ENCODE measurements around the gene HGD. TPM values are rescaled to one million over a fixed set of nuclear protein-coding genes. Genes with fewer than 3 reads are reported as not detected.
"Not testable (repeated sequence)": the region's sequence is repeated elsewhere in the genome, so short reads cannot be mapped to it uniquely, and the experiment has no call there.

Gene HGD
- total RNA-seq, 1 donor from 2014 or later: under 0.01 TPM

DNA sequence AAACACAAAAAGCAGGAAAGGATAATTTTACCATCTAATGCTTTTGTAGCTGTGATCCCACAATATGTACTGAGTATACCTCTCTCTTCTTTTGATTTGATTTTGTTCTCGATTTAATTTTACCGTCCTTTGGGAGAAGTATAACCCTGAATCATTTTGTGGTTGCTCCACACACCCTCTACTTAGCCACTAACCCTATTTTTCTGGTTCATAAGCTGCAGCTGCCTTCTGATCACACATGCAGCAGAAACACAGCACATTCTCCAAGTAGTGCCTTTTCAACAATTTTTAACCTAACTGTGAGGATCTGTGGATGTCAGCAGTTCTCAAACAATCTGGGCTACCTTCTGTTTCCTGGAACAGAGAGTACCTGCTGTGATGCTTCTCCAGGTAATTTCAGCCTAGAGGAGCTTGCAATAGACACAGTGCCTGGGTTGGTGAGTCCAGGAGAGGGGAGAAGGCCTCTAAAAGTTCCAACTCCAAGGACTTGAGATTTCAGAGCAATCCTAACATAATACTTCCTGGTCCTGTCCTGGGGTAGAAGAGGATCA lies 40.3 kb downstream of the HGD start:
- FAIRE-seq (no peak), DNase-seq (ENCODE audit: low spot score in 2 of 2) (no peak)

DNA sequence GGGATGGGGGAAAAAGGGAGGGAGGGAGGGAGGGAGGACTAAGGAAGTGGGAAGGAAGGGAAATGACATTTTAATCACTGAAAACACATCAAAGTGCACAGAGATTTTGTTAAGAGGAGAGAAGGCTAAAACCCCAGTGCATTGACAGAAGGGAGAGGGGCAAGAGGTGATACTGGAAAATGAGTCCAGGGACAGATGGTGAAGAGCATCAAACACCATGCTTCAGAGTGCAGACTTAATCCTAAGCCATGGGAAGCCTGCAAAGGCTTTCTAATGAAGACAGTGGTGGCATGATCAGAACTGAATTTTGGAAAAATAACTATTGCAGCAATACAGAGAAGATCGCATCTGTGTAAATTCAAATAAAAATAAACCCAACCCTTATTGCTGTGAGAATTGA lies 41.8 kb downstream of the HGD start:
- DNase-seq (ENCODE audit: low spot score in 2 of 2) (no peak), FAIRE-seq (no peak)

GRCh38 chr3:120638820-120639219 lies 43.2 kb downstream of the HGD start:
- not testable (repeated sequence) for FAIRE-seq; DNase-seq (ENCODE audit: low spot score in 2 of 2)

DNA sequence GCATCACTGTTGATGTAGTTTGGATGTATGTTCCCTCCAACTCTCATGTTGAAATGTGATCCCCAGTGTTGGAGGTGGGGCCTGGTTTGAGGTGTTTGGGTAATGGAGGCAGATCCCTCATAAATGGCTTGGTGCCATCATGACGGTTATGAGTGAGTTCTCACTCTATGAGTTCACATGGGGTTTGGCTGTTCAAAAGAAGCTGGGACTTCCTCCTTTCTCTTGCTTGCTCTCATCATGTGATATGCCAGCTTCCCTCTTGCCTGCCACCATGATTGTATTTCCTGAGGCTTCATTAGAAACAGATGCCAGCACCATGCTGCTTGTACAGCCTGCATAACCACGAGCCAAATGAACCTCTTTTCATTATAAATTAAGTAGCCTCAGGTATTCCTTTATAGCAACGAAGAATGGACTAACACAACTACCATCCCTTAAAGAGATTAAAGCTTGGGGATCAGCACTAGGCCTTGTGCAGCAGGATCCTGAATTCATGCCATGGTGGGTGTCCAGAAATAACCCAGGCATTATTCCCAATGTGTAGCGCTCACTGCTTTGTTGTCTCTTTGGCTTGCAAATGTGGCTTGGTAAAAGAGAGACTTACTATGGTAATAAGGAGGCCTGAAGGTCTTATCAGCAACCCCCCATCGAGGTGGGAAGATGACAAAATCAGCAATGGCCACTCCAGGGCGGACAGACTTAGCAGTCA lies 44.0 kb downstream of the HGD start:
- FAIRE-seq (no peak), DNase-seq (ENCODE audit: low spot score in 2 of 2) (no peak)

DNA sequence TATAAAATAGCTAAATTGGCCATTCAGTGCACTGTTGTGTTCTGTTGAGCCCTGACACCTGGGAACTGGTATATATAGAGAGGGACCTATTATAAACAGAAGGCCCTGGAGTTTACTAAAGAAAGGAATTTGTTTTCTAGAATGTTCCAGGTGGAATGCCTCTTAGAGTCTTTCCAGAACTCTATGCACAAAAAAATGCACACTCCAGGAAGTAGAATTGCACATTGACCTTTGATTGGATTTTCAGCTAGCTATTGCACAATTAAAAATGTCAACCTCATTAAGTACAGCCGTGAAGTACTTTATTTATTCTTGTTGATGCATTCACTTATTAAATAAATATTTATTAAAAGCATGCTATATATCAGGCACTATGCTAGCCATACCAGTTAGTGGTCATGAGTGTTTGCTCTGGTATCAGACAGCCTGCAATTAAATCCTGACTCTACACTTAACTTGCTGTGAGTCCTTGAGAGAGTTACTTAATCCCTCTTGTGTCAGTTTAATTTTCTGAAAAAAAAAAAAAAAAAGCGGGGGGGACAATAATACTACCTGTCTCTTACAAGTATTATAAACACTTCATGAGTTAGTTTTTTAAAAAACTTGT lies 45.1 kb downstream of the HGD start:
- DNase-seq (ENCODE audit: low spot score in 2 of 2) (no peak), FAIRE-seq (no peak)

DNA sequence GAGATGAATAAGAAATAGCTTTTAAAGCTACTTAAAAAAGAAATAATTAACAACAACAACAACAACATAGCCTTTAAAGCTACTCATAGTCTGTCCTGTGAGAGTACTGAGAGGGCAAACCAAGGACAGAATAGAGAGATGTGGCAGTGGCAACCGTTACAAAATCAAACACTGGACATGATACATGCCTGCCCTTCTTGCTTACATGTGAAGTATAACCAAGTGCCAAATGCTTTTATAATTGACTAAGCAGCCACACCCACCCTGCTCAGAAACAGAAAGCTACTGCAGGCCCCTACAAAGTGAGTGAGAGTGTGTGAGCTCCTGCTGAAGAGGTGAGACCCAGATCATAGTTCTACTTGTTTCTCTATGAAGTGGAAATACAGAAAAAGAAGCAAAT lies 47.5 kb downstream of the HGD start:
- no peak for DNase-seq (ENCODE audit: low spot score in 2 of 2)
- FAIRE-seq: no peak

DNA sequence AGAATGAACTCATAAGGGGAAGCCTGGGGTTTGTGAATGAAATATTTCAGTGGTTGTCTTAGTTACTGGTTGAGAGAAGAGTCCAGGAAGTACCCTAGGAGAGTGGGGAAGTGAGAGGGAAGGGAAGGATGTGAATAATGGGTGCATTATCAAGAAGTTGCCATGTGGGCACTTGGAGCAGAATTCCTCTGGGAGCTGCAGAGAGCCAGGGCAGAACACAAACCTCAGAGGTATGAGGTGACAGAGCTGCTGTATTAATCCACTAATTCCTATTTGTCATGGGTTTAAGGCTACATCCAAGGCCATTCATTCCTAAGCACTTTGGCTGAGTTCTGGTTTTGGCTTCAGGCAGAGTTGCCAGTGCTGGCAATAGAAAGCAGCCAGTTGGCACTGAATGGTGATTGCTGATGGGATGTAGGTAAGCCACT lies 56.9 kb downstream of the HGD start:
- DNase-seq (ENCODE audit: low spot score in 2 of 2): no peak
- no peak for FAIRE-seq

- DNase-seq (ENCODE audit: low spot score in 2 of 2) (no peak), FAIRE-seq (no peak)
Measured at GRCh38 chr3:120623727-120624093, 58.3 kb downstream of the HGD start.

GRCh38 chr3:120622870-120623726 lies 58.9 kb downstream of the HGD start:
- FAIRE-seq (no peak), DNase-seq (ENCODE audit: low spot score in 2 of 2) (no peak)

- no peak for FAIRE-seq
- DNase-seq (ENCODE audit: low spot score in 2 of 2): no peak
Measured at GRCh38 chr3:120622457-120622856, 59.6 kb downstream of the HGD start.

- not testable (repeated sequence) for FAIRE-seq; DNase-seq (ENCODE audit: low spot score in 2 of 2)
Measured at GRCh38 chr3:120616745-120617144, 65.3 kb downstream of the HGD start.

DNA sequence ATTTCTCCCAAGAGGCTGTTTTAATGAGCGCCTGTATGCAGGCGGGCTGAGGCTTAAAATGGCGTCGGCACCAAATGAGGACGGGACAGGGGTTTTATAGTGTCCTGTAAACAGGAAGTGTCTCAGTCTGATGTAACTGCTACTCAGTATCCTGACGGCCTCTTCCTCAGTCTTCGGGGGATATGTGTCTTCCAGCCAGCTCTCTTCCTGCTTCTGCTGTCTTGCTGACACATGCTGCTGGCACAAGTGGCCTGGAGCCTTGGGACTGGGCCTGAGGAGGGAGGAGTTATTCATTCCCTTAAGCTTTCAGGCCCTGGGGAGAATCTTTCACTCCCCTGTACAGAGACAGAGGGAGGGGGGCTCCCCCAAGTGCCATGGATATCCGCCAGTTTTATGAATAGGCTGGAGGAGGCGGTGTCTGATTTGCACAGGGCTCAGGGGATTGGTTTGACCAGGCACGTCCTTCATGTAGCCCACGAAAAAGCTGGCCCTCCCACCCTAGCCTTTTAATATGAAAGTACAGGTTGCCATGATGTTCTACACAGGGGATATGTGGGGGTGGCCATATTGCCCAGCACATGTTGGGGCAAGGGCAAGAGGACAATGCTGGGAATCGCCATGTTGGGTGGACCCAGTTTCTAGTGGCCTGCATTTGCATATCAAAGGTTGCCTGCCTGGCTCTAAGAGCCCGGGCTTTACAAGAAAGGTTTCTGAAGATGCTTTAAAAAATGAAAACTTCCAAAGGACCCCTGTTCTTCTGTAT lies 66.0 kb downstream of the HGD start:
- no peak for DNase-seq (ENCODE audit: low spot score in 2 of 2)
- FAIRE-seq: no peak

DNA sequence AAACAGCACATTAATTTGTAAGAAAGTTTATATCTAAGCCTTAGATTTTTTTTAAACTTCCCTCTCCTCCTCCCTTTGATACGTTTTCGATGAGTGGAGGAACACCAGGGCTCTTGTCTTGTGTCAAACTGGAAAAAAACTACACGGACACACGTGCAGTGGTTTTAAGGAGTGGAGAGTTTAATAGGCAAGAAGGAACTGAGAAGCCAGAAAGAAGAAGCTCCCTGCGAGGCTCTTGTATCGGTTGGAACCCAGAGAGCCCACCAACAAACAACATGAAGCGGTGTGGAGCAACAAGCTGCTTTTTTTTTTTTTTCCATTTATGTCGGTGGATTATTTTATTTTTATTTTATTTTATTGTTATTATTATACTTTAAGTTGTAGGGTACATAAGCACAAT lies 67.3 kb downstream of the HGD start:
- FAIRE-seq (no peak), DNase-seq (ENCODE audit: low spot score in 2 of 2) (no peak)

DNA sequence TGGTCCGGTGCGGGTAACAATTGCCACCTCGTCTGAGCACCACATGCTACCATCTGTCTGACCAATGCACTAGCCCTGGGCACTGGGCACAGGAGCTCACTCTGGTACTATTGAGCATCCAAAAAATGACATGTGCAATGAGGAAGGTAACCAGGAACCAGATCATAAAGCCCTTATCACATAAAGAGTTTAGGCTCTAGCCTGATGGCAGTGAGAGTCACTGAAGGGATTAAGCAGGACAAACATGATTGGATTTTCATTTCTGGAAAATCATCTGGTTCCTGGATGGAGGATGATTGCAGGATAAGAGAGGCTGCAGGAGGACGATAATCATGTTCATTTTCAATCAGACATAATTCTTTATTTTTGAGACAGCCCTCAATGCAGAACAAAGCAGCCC lies 73.5 kb downstream of the HGD start:
- FAIRE-seq: no peak
- no peak for DNase-seq (ENCODE audit: low spot score in 2 of 2)

- DNase-seq (ENCODE audit: low spot score in 2 of 2): no peak
- no peak for FAIRE-seq
Measured at GRCh38 chr3:120604784-120605183, 77.3 kb downstream of the HGD start.

DNA sequence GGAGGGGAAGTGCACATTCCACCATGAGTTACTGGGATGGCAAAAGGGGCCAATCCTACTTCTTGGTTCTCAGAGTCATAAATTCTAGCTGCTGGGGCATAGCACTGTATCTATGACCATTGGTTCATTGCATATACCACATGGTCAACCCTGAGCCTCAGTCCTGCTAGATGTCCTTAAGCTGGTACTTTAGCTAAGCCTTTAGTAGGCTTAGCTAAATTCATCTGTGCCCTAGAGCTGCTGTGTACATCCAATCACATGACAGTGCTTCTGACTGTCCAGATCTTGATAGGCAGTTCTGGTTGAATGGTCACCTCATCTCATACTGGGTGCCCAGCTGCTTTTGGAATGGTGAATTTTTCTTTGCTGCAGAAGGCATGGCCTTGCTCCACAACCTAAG lies 77.7 kb downstream of the HGD start:
- FAIRE-seq (no peak), DNase-seq (ENCODE audit: low spot score in 2 of 2) (no peak)

- FAIRE-seq: no peak
- no peak for DNase-seq (ENCODE audit: low spot score in 2 of 2)
Measured at GRCh38 chr3:120602682-120603081, 79.4 kb downstream of the HGD start.

GRCh38 chr3:120601554-120601953 lies 80.5 kb downstream of the HGD start:
- DNase-seq (ENCODE audit: low spot score in 2 of 2) (no peak), FAIRE-seq (no peak)

GRCh38 chr3:120599211-120599610 lies 82.8 kb downstream of the HGD start:
- no peak for DNase-seq (ENCODE audit: low spot score in 2 of 2)
- no peak for FAIRE-seq

- FAIRE-seq: no peak
- DNase-seq (ENCODE audit: low spot score in 2 of 2): no peak
Measured at GRCh38 chr3:120597445-120598049, 84.5 kb downstream of the HGD start.
